HCT116 (cell line): ENCODE measurements around the gene VAV2. TPM values are rescaled to one million over a fixed set of nuclear protein-coding genes. Genes with fewer than 3 reads are reported as not detected.

Source experiments
- ATAC-seq: fragments of 200-7000 bp; cut with Tn5 transposase; 2 replicates; pipeline ENCODE4 v1.9.1; 2020; ENCODE audit warnings: mild to moderate bottlenecking, moderate library complexity
- BruUV-seq: library from RNA; stranded (reverse); fragments of 400-500 nt; replicated peaks from 2 replicates; lab custom pipeline; 2021; lab: Mats Ljungman, UMichigan
- CTCF ChIA-PET: fragments of 300-600 bp; sonication (Branson Sonifier 250); formaldehyde crosslinking; loops from one replicate; lab custom pipeline; 2021; ENCODE audit warnings: antibody characterized with exemption; lab: Charles Lee
- POLR2A ChIA-PET: fragments of 300-600, 350-600 bp; sonication (Branson Sonifier 250); formaldehyde crosslinking; loops from one replicate; lab custom pipeline; 2021; ENCODE audit warnings: antibody characterized with exemption; lab: Charles Lee
- RAD21 ChIA-PET, 2 experiments: fragments of 300-600 bp; sonication (Branson Sonifier 250); formaldehyde crosslinking; loops; one replicate each; lab custom pipeline; 2023; ENCODE audit warnings: low total read pairs in 2 of 2; ENCODE audit not compliant: uncharacterized antibody in 2 of 2, unreplicated experiment in 2 of 2, low non-redundant PET in 1 of 2; lab: Charles Lee
- DNase-seq: peaks from one replicate; pipeline ENCODE4 v3.0.0-alpha.2; 2010; ENCODE audit warnings: low read depth, low spot score
- H2AFZ ChIP-seq: fragments of 200-600 bp; shearing (Covaris generic), sonication (generic); 2 replicates; pipeline ENCODE4 v1.6.1; 2017; ENCODE audit warnings: low read depth, mixed run types, mixed read lengths, antibody characterized with exemption, low read length; ENCODE audit not compliant: poor library complexity, severe bottlenecking
- H3K27ac ChIP-seq: 2 replicates; pipeline ENCODE4 v1.5.1; 2012; ENCODE audit warnings: low read depth, low read length
- H3K27me3 ChIP-seq: fragments of 200-600 bp; sonication (generic); 2 replicates; pipeline ENCODE4 v1.6.1; 2016; ENCODE audit warnings: mixed run types, low read length, mixed read lengths; ENCODE audit not compliant: insufficient read depth
- H3K36me3 ChIP-seq, 2 experiments: fragments of 200-500 bp in 1 of 2; fragments of 200-600 bp in 1 of 2; sonication (Bioruptor generic) in 1 of 2; sonication (generic) in 1 of 2; 2 replicates each; pipeline versions ENCODE4 v1.5.1 to v1.6.1; 2014 to 2016; ENCODE audit warnings: low read length in 2 of 2, inconsistent platforms in 1 of 2, mixed read lengths in 1 of 2, mixed run types in 1 of 2; ENCODE audit not compliant: insufficient read depth in 2 of 2, control insufficient read depth in 1 of 2
- H3K4me1 ChIP-seq, 2 experiments: fragments of 200-600 bp in 1 of 2; sonication (generic) in 1 of 2; 2 replicates each; pipeline versions ENCODE4 v1.5.1 to v1.6.1; 2012 to 2017; ENCODE audit warnings: low read length in 2 of 2, inconsistent platforms in 1 of 2, mild to moderate bottlenecking in 1 of 2, mixed read lengths in 1 of 2, mixed run types in 1 of 2, moderate library complexity in 1 of 2; ENCODE audit not compliant: insufficient read depth in 2 of 2, control insufficient read depth in 1 of 2
- H3K4me2 ChIP-seq: fragments of 200-600 bp; sonication (generic); 2 replicates; pipeline ENCODE4 v1.6.1; 2017; ENCODE audit warnings: mixed run types, low read length, mixed read lengths
- H3K4me3 ChIP-seq, 2 experiments: fragments of 200-600 bp in 1 of 2; sonication (generic) in 1 of 2; replicated peaks in 1 of 2; 2 replicates each; pipeline ENCODE4 v1.5.1; 2011 to 2016; ENCODE audit warnings: low read length in 2 of 2, control low read depth in 1 of 2, low read depth in 1 of 2, mild to moderate bottlenecking in 1 of 2, mixed read lengths in 1 of 2, mixed run types in 1 of 2
- H3K79me2 ChIP-seq: fragments of 200-600 bp; sonication (generic); 2 replicates; pipeline ENCODE4 v1.6.1; 2017; ENCODE audit warnings: mild to moderate bottlenecking, mixed run types, low read length, moderate library complexity, mixed read lengths; ENCODE audit not compliant: insufficient read depth
- H3K9ac ChIP-seq: fragments of 200-600 bp; sonication (generic); 2 replicates; pipeline ENCODE4 v1.6.1; 2016; ENCODE audit warnings: low read length, mixed read lengths
- H3K9me2 ChIP-seq: fragments of 200-600 bp; sonication (generic), shearing (Covaris generic); 2 replicates; pipeline ENCODE4 v1.6.1; 2017; ENCODE audit warnings: mixed run types, mild to moderate bottlenecking, moderate library complexity; ENCODE audit not compliant: insufficient read depth
- H3K9me3 ChIP-seq, 2 experiments: fragments of 200-500 bp in 1 of 2; fragments of 200-600 bp in 1 of 2; sonication (Bioruptor generic) in 1 of 2; sonication (generic) in 1 of 2; 2 replicates each; pipeline ENCODE4 v1.6.1; 2014 to 2017; ENCODE audit warnings: low read length in 2 of 2, mixed read lengths in 2 of 2, inconsistent platforms in 1 of 2, low read depth in 1 of 2, mild to moderate bottlenecking in 1 of 2, mixed run types in 1 of 2, moderate library complexity in 1 of 2; ENCODE audit not compliant: control insufficient read depth in 1 of 2, insufficient read depth in 1 of 2
- H4K20me1 ChIP-seq: fragments of 200-600 bp; sonication (generic), shearing (Covaris generic); 2 replicates; pipeline ENCODE4 v1.6.1; 2017; ENCODE audit warnings: mixed run types, mild to moderate bottlenecking, moderate library complexity; ENCODE audit not compliant: insufficient read depth
- EGR1 ChIP-seq: IDR thresholded peaks from 2 replicates; pipeline ENCODE4 v1.6.1; 2012; ENCODE audit warnings: low read depth
- ELF1 ChIP-seq: IDR thresholded peaks from 2 replicates; pipeline ENCODE4 v1.6.1; 2012; ENCODE audit warnings: low read depth, borderline replicate concordance
- EZH2 ChIP-seq: fragments of 200-600 bp; sonication (generic); IDR thresholded peaks from 2 replicates; pipeline ENCODE4 v1.6.1; 2017; ENCODE audit warnings: antibody characterized with exemption, mixed run types
- EZH2phosphoT487 ChIP-seq: fragments of 200-600 bp; IDR thresholded peaks from 2 replicates; pipeline ENCODE4 v1.6.1; 2018; ENCODE audit warnings: antibody characterized with exemption, borderline replicate concordance
- FOSL1 ChIP-seq: IDR thresholded peaks from 2 replicates; pipeline ENCODE4 v1.6.1; 2012; ENCODE audit warnings: low read depth
- JUND ChIP-seq: IDR thresholded peaks from 2 replicates; pipeline ENCODE4 v1.6.1; 2012
- POLR2A ChIP-seq: IDR thresholded peaks from 2 replicates; pipeline ENCODE4 v1.7.0; 2011; ENCODE audit warnings: borderline replicate concordance; ENCODE audit not compliant: insufficient read depth, insufficient read length; ENCODE audit errors: extremely low read depth
- POLR2AphosphoS5 ChIP-seq: IDR thresholded peaks from 2 replicates; pipeline ENCODE4 v1.6.1; 2011; ENCODE audit warnings: mild to moderate bottlenecking, low read depth, low read length, moderate library complexity
- REST ChIP-seq: IDR thresholded peaks from 2 replicates; pipeline ENCODE4 v1.6.1; 2012; ENCODE audit warnings: low read depth
- SP1 ChIP-seq: IDR thresholded peaks from 2 replicates; pipeline ENCODE4 v1.6.1; 2012; ENCODE audit warnings: low read depth
- SRF ChIP-seq: IDR thresholded peaks from 2 replicates; pipeline ENCODE4 v1.6.1; 2012; ENCODE audit warnings: low read depth
- TCF7L2 ChIP-seq: IDR thresholded peaks from 2 replicates; pipeline ENCODE4 v1.7.0; 2011; ENCODE audit warnings: borderline replicate concordance, inconsistent platforms; ENCODE audit not compliant: insufficient read depth, insufficient read length; ENCODE audit errors: extremely low read depth
- ZFX ChIP-seq: fragments of 450-650 bp; IDR thresholded peaks from 2 replicates; pipeline ENCODE4 v1.6.1; 2017
- ZNF274 ChIP-seq: fragments of 200-500 bp; sonication (Bioruptor generic); IDR thresholded peaks from 2 replicates; pipeline ENCODE4 v1.6.1; 2014; ENCODE audit warnings: mild to moderate bottlenecking, low read depth, low read length, inconsistent platforms
- intact Hi-C: fragments of 100-400 bp; cut with micrococcal nuclease; formaldehyde crosslinking; loops from 2 replicates; pipeline ENCODE4 v1.10.0; 2022
- total RNA-seq: library from RNA; stranded (reverse); gene quantifications from one replicate; pipeline ENCODE4 v1.2.1, GENCODE V29; 2021; ENCODE audit not compliant: unreplicated experiment

The VAV2 gene
- total RNA-seq, 1 experiment from 2014 or later: 33.2 TPM

DNA sequence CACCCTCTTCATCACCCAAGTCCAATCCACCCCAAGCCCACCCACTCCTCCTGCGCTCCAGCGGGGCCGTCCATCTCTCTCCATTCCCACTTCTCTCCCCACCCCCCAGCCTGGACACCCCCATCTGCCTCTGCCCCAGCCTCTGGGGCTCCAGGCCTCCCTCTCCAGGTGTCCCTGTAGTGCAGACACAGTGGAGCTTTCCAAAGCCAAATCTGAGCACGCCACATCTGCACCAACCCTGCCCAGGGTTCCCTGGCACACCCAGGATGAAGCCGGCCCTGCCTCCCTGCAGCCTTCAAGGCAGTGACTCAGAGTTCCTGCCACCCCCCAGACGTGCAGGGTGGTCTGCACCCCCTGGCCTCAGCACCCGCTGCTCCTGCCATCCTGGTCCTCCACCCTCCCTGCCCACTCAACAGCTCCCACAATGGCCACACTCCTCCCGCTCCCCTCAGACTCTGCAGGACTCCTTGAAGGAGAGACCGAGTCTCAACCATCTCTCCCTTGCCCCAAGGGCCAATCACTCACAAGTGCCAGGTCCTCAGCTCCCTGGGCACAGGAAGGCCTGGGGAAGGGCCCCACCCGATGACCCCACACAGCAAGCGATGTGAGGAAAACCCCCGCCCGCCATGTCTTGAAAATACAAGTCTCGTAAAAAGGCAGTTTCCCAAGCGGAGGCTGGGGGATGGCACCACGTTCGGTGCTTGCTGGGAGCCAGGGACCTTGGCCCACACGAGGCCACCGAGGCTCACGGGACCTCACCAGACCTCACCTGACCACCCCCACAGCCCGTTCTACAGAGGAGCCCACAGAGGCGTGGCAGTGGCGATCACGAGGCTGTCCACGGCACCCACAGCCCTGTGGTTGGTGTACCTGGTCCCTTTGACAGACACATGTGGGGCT is 22.2 kb downstream of the VAV2 start (continued):
- TF ChIP-seq POLR2AphosphoS5: no peak
- TF ChIP-seq POLR2A: no peak
- TF ChIP-seq EGR1: no peak
- TF ChIP-seq TCF7L2: no peak
- TF ChIP-seq ZFX: no peak
- no peak for TF ChIP-seq FOSL1
- no peak for TF ChIP-seq SRF
- TF ChIP-seq EZH2phosphoT487: no peak
- no peak for TF ChIP-seq REST
- no peak for TF ChIP-seq EZH2

GRCh38 chr9:133968966-133969617 is 23.0 kb downstream of the VAV2 start:
- H3K9me3 ChIP-seq: no peaks in the 10 kb centered on the region; a peak in 3 of 4 replicates
- no peak overlapping the region for H3K27ac ChIP-seq
- ATAC-seq (no peak), DNase-seq (no peak)
- ChIA-PET CTCF (no interaction called here), RAD21 (no interaction called here), POLR2A (no interaction called here)
- no peak overlapping the region for H3K4me2 ChIP-seq
- no peak overlapping the region for H3K9ac ChIP-seq
- intact Hi-C loops: no loop called here
- BruUV-seq: no TSS peak
- TF ChIP-seq POLR2A (no peak), REST (no peak), JUND (no peak), ZNF274 (no peak), SP1 (no peak), FOSL1 (no peak), ELF1 (no peak)
- peaks cover 88% of the 10 kb centered on the region for H3K79me2 ChIP-seq
- no peaks in the 10 kb centered on the region for H4K20me1 ChIP-seq
- H3K4me3 ChIP-seq: no peak overlapping the region
- H3K27me3 ChIP-seq: no peaks in the 10 kb centered on the region
- H2AFZ ChIP-seq: no peak overlapping the region
- no peaks in the 10 kb centered on the region for H3K4me1 ChIP-seq
- no peaks in the 10 kb centered on the region for H3K36me3 ChIP-seq
- no peaks in the 10 kb centered on the region for H3K9me2 ChIP-seq
